Ascending aorta (tissue), 2 donors: ENCODE data around the gene CDHR4. TPM values are rescaled to one million over a fixed set of nuclear protein-coding genes. Genes with fewer than 3 reads are reported as not detected.

Source experiments
- DNase-seq, 2 donors: peaks; one replicate each; pipeline ENCODE4 v3.0.0-alpha.2; 2019; ENCODE audit warnings: low spot score in 2 of 2
- H3K27ac ChIP-seq, 2 donors: fragments of 200-600 bp; sonication (generic); one replicate each; pipeline ENCODE4 v1.5.1; 2016 to 2017; ENCODE audit warnings: mild to moderate bottlenecking in 1 of 2
- H3K27me3 ChIP-seq: fragments of 200-600 bp; sonication (generic); one replicate; pipeline ENCODE4 v1.5.1; 2017
- H3K36me3 ChIP-seq, 2 donors: fragments of 200-600 bp; sonication (generic); one replicate each; pipeline ENCODE4 v1.5.1; 2016
- H3K4me1 ChIP-seq, 2 donors: fragments of 200-600 bp; sonication (generic); one replicate each; pipeline ENCODE4 v1.5.1; 2016 to 2017; ENCODE audit warnings: mild to moderate bottlenecking in 1 of 2
- H3K4me3 ChIP-seq, 2 donors: fragments of 200-600 bp; sonication (generic); one replicate each; pipeline ENCODE4 v1.5.1; 2016 to 2017; ENCODE audit warnings: mild to moderate bottlenecking in 1 of 2
- H3K9me3 ChIP-seq, 2 donors: fragments of 200-600 bp; sonication (generic); one replicate each; pipeline ENCODE4 v1.5.1; 2016
- intact Hi-C: fragments of 100-400 bp; cut with DNase I; formaldehyde crosslinking; loops from one replicate; pipeline ENCODE4 v1.15.1; 2023
- total RNA-seq: library from RNA; depleted of rRNA; stranded (reverse); fragments of >200 nt; gene quantifications from one replicate; pipeline ENCODE4 v1.1.0, GENCODE V29; 2016
- TF ChIP-seq, protein P1 (sequence below), 3 experiments: fragments of 200-600 bp in 2 of 3; fragments of 450-650 bp in 1 of 3; sonication (generic) in 2 of 3; IDR thresholded peaks; one replicate each; pipeline ENCODE4 v1.5.1; 2016 to 2019; ENCODE audit warnings: antibody characterized with exemption in 3 of 3, mild to moderate bottlenecking in 1 of 3, moderate library complexity in 1 of 3

CDHR4 gene
- total RNA-seq, 1 donor from 2014 or later = not detected

DNA sequence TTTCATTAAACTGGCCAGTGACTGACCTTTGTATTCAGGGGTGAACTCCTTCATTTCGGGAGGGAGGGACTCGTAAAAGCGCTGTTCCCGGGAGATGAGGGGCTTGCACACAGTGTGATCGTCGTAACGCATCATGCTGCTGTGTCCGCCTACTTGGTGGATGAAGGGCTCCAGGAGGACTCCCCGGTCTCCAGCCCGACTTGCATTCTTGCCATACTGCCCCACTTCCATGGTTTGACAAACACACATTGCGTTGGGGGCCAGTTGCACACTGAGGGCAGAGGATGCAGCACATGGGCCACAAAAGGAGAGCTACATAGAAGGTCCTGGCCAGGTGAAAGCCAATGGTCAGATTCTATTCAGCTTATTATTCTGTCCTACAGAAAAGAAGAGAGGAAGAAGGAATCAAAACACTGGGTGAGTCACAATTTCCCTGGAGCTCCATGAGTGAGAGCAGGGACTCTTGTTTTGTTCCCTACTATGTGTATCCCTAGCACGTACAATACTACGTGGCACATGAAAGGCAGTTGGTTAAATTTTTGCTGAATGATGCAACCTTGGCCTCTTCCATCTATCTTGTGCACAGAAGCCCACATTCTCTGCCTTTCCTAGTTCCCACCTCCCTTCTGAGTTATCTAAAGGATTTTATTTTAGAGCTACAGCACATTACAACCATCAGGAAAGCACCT, 51.7 kb downstream of the CDHR4 start:
- H3K27me3 ChIP-seq = no peaks in the 10 kb centered on the region
- H3K27ac ChIP-seq = no peak overlapping the region
- TF ChIP-seq, protein P1, sequence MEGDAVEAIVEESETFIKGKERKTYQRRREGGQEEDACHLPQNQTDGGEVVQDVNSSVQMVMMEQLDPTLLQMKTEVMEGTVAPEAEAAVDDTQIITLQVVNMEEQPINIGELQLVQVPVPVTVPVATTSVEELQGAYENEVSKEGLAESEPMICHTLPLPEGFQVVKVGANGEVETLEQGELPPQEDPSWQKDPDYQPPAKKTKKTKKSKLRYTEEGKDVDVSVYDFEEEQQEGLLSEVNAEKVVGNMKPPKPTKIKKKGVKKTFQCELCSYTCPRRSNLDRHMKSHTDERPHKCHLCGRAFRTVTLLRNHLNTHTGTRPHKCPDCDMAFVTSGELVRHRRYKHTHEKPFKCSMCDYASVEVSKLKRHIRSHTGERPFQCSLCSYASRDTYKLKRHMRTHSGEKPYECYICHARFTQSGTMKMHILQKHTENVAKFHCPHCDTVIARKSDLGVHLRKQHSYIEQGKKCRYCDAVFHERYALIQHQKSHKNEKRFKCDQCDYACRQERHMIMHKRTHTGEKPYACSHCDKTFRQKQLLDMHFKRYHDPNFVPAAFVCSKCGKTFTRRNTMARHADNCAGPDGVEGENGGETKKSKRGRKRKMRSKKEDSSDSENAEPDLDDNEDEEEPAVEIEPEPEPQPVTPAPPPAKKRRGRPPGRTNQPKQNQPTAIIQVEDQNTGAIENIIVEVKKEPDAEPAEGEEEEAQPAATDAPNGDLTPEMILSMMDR (IDR thresholded peaks at IDR 0.05) = no peak
- no peaks in the 10 kb centered on the region for H3K4me1 ChIP-seq
- intact Hi-C loops = no loop called here
- no peaks in the 10 kb centered on the region for H3K9me3 ChIP-seq
- no peak overlapping the region for H3K4me3 ChIP-seq
- DNase-seq = no peak
- H3K36me3 ChIP-seq = peaks cover 3 to 18% of the 10 kb centered on the region in 2 donors

DNA sequence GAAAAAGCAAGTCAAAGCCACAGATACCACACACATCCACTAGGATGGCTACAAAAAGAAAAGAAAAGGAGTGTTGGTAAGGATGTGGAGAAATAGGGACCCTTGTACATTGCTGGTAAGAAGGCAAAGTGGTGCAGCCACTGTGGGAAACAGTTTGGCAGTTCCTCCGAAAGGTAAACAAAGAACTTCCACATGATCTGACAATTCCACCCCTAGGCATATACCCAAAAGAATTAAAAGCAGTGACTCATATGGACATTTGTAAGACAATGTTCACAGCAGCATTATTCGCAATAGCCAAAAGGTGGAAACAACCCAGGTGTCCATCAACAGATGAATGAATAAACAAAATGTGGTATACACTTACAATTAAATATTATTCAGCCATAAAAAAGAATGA, 53.7 kb downstream of the CDHR4 start:
- no peak overlapping the region for H3K27ac ChIP-seq
- TF ChIP-seq, protein P1 (IDR thresholded peaks at IDR 0.05) = no peak
- peaks cover 3 to 18% of the 10 kb centered on the region in 2 donors for H3K36me3 ChIP-seq
- intact Hi-C loops = no loop called here
- no peaks in the 10 kb centered on the region for H3K9me3 ChIP-seq
- H3K27me3 ChIP-seq = no peaks in the 10 kb centered on the region
- no peak overlapping the region for H3K4me3 ChIP-seq
- DNase-seq = no peak
- H3K4me1 ChIP-seq = no peaks in the 10 kb centered on the region

Other genes starting within 250 kb of the CDHR4 start
- 0.85 TPM for gene BSN, start 245.4 kb downstream of the CDHR4 start, total RNA-seq
- gene APEH, start 125.5 kb downstream of the CDHR4 start, total RNA-seq = 79.5 TPM
- gene MST1, start 110.4 kb downstream of the CDHR4 start, total RNA-seq = 12.6 TPM
- 33.1 TPM for gene RNF123, start 110.3 kb downstream of the CDHR4 start, total RNA-seq
- 0.43 TPM for gene AMIGO3, start 80.2 kb downstream of the CDHR4 start, total RNA-seq
- gene GMPPB, start 75.9 kb downstream of the CDHR4 start, total RNA-seq = 16.4 TPM
- 33.8 TPM for gene IP6K1, start 13.3 kb downstream of the CDHR4 start, total RNA-seq
- gene INKA1, start 3.4 kb upstream of the CDHR4 start, total RNA-seq = not detected
- 56.1 TPM for gene UBA7, start 14.1 kb upstream of the CDHR4 start, total RNA-seq
- not detected for gene TRAIP, start 56.7 kb upstream of the CDHR4 start, total RNA-seq
- gene CAMKV, start 70.0 kb upstream of the CDHR4 start, total RNA-seq = not detected
- gene MST1R, start 104.0 kb upstream of the CDHR4 start, total RNA-seq = not detected
- 13.0 TPM for gene MON1A, start 129.9 kb upstream of the CDHR4 start, total RNA-seq
- gene RBM6, start 140.3 kb upstream of the CDHR4 start, total RNA-seq = 84.7 TPM